ENCODE data around the gene TCAP. TPM values are rescaled to one million over a fixed set of nuclear protein-coding genes. Genes with fewer than 3 reads are reported as not detected.

TCAP gene
- total RNA-seq, 1 donor: not detected

- DNase-seq (ENCODE audit: low read depth): no peak
- TF ChIP-seq, protein P1, sequence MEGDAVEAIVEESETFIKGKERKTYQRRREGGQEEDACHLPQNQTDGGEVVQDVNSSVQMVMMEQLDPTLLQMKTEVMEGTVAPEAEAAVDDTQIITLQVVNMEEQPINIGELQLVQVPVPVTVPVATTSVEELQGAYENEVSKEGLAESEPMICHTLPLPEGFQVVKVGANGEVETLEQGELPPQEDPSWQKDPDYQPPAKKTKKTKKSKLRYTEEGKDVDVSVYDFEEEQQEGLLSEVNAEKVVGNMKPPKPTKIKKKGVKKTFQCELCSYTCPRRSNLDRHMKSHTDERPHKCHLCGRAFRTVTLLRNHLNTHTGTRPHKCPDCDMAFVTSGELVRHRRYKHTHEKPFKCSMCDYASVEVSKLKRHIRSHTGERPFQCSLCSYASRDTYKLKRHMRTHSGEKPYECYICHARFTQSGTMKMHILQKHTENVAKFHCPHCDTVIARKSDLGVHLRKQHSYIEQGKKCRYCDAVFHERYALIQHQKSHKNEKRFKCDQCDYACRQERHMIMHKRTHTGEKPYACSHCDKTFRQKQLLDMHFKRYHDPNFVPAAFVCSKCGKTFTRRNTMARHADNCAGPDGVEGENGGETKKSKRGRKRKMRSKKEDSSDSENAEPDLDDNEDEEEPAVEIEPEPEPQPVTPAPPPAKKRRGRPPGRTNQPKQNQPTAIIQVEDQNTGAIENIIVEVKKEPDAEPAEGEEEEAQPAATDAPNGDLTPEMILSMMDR (IDR thresholded peaks at IDR 0.05; ENCODE audit: insufficient read depth, low read depth, low read length): no peak
- H3K4me3 ChIP-seq (ENCODE audit: low read depth, low read length): no peak overlapping the region
Observed at GRCh38 chr17:39675390-39676082, 10.4 kb downstream of the TCAP start.

DNA sequence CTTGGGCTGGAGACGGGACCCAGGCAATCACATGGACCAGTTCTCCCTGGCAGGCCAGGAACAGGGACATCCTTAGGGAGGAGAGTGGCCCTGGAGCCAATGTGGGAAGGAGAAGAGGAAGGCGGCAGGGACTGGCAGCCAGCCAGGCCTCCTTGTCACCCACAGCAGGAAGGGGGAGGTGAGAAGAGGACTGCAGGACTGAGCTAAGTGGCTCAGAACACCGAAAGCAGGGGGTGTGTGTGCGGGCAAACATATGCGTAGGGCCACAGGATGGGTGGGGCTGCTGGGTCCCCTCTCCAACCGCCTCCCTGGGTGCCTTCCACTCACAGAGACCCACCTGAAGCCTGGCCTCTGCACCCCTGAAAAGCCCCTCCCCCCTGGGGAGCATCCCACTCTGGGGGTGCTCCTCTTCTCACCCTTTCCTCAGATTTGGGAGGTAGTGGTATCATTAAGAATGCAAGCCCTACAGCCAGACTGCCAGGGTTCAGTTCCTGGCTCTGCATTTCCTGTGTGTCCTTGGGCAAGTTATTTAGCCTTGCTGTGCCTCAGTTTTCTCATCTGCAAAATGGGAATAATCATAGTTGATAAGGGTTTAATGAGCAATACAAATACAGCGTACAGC, 11.2 kb downstream of the TCAP start:
- TF ChIP-seq, protein P1 (IDR thresholded peaks at IDR 0.05; ENCODE audit: insufficient read depth, low read depth, low read length): no peak
- no peak for DNase-seq (ENCODE audit: low read depth)
- no peak overlapping the region for H3K4me3 ChIP-seq (ENCODE audit: low read depth, low read length)

- DNase-seq (ENCODE audit: low read depth): no peak
- no peak overlapping the region for H3K4me3 ChIP-seq (ENCODE audit: low read depth, low read length)
- TF ChIP-seq, protein P1 (IDR thresholded peaks at IDR 0.05; ENCODE audit: insufficient read depth, low read depth, low read length): no peak
Observed at GRCh38 chr17:39677072-39677471, 11.9 kb downstream of the TCAP start.

GRCh38 chr17:39677542-39678339, 12.6 kb downstream of the TCAP start:
- no peak for DNase-seq (ENCODE audit: low read depth)
- TF ChIP-seq, protein P1 (IDR thresholded peaks at IDR 0.05; ENCODE audit: insufficient read depth, low read depth, low read length): no peak
- no peak overlapping the region for H3K4me3 ChIP-seq (ENCODE audit: low read depth, low read length)

GRCh38 chr17:39678340-39679116, 13.4 kb downstream of the TCAP start:
- TF ChIP-seq, protein P1 (IDR thresholded peaks at IDR 0.05; ENCODE audit: insufficient read depth, low read depth, low read length): no peak
- no peak overlapping the region for H3K4me3 ChIP-seq (ENCODE audit: low read depth, low read length)
- no peak for DNase-seq (ENCODE audit: low read depth)

DNA sequence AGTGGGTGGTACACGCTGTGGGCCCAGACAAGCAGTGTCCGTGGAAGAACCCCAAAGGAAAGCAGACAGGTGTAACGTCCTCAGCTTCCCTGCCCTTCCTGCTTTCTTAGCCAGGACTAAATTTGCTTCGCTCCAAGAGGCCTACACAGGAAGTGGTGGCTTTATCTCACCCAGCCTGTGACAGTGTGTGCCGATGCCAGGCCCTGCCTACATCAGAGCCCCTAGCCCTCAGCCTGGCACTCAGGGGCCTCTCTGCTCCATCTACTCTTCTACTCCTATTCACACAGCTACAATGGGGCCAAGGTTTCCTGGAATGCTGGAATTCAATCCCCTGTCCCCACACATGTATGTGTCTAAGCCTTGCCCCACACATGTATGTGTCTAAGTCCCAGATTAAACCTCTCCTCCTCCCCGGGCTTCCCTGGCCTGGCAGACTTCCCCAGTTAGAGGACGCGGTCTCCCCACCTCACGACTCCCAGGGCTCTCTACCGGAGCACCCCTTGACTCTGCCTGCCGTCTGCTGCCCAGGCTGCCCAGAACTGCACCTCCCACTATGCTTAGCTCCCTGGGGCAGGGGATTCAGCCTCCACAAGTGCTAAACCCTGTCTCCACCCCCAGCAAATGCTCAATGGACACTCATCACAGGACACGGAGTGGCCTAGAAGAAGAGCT, 14.5 kb downstream of the TCAP start:
- TF ChIP-seq, protein P1 (IDR thresholded peaks at IDR 0.05; ENCODE audit: insufficient read depth, low read depth, low read length): no peak
- no peak overlapping the region for H3K4me3 ChIP-seq (ENCODE audit: low read depth, low read length)
- DNase-seq (ENCODE audit: low read depth): no peak
